ENCODE results near the gene ZNF383. TPM values are rescaled to one million over a fixed set of nuclear protein-coding genes. Genes with fewer than 3 reads are reported as not detected.
"Not testable (repeated sequence)": the region's sequence is repeated elsewhere in the genome, so short reads cannot be mapped to it uniquely, and the experiment has no call there.

ZNF383 gene
- 1 to 10 TPM; 4.6 to 9.6 (median 8.0) TPM for total RNA-seq

DNA sequence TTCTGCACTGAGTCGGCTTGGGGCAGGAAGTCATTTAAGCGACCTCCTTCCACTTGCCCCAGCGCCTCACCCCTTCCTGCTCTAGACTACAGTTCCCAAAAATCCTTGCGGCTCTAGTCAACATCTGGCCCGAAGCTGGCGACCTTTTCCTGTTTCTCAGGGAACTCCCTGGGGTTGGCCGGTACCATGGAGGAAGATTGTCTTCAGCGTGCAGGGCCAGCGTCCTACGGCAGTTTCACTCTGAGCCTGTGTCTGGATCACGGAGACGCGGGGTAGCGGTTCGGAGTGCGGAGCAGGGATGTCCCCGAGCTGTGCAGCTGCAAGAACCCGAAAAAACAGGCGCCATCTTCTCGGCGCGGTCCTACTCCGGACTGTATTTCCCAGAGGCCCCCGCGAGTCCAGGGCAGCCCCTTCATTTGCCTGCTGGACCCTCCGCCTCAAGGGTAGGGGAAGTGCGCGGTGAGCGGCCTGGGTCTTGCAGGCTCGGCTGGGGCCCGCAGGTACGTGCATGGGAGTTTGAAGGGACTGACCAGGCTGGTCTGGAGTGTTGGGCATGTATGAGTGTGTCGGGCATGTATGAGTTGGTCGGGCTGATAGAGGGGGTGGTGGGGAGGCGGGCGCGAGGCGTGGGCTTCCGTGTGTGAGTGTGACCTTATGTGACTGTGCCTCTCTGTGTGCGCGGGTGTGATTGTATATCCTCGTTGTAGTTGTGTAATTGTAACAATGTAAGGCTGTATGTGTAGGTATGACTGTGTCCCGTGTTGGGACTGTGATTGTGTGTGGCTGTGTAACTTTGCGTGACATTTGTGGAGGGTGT lies at the start of gene ZNF383:
ZNF383 (plus strand) TSS at position 440 of the 817 bp plus-strand sequence. CDS start 12,240 bp downstream, outside the sequence.
- H3K27ac ChIP-seq: peak within 1 kb of the TSS; percentile 78 to 96 (median 87)
- peak; percentile 99 for ATAC-seq (ENCODE audit: low FRiP score in 2 of 2)
- peak; percentile 91 to 92 for DNase-seq
- peaks cover 5 to 17% (median 9%) of the 10 kb centered on the region in 4 donors for H3K4me1 ChIP-seq
- 0 to 1% methylated on average over 16 to 31 of the region's 44 CpGs for WGBS, 2 donors
- TF ChIP-seq POLR2A (IDR thresholded peaks at IDR 0.05) (peak in 3 of 4 donors; percentile 33 to 73 (median 46)), EP300 (IDR thresholded peaks at IDR 0.05) (no peak), POLR2AphosphoS5 (IDR thresholded peaks at IDR 0.05) (peak; percentile 44 to 74)
- TF ChIP-seq, protein P1, sequence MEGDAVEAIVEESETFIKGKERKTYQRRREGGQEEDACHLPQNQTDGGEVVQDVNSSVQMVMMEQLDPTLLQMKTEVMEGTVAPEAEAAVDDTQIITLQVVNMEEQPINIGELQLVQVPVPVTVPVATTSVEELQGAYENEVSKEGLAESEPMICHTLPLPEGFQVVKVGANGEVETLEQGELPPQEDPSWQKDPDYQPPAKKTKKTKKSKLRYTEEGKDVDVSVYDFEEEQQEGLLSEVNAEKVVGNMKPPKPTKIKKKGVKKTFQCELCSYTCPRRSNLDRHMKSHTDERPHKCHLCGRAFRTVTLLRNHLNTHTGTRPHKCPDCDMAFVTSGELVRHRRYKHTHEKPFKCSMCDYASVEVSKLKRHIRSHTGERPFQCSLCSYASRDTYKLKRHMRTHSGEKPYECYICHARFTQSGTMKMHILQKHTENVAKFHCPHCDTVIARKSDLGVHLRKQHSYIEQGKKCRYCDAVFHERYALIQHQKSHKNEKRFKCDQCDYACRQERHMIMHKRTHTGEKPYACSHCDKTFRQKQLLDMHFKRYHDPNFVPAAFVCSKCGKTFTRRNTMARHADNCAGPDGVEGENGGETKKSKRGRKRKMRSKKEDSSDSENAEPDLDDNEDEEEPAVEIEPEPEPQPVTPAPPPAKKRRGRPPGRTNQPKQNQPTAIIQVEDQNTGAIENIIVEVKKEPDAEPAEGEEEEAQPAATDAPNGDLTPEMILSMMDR (IDR thresholded peaks at IDR 0.05): peak in 1 of 6 experiments; percentile 8
- no peaks in the 10 kb centered on the region for H3K27me3 ChIP-seq
- peak within 1 kb of the TSS; percentile 55 to 89 (median 73) for H3K4me3 ChIP-seq
- H3K36me3 ChIP-seq: peaks cover 0 to 25% (median 0%) of the 10 kb centered on the region in 4 donors
- peaks cover 0 to 6% (median 4%) of the 10 kb centered on the region in 4 donors for H3K9me3 ChIP-seq

DNA sequence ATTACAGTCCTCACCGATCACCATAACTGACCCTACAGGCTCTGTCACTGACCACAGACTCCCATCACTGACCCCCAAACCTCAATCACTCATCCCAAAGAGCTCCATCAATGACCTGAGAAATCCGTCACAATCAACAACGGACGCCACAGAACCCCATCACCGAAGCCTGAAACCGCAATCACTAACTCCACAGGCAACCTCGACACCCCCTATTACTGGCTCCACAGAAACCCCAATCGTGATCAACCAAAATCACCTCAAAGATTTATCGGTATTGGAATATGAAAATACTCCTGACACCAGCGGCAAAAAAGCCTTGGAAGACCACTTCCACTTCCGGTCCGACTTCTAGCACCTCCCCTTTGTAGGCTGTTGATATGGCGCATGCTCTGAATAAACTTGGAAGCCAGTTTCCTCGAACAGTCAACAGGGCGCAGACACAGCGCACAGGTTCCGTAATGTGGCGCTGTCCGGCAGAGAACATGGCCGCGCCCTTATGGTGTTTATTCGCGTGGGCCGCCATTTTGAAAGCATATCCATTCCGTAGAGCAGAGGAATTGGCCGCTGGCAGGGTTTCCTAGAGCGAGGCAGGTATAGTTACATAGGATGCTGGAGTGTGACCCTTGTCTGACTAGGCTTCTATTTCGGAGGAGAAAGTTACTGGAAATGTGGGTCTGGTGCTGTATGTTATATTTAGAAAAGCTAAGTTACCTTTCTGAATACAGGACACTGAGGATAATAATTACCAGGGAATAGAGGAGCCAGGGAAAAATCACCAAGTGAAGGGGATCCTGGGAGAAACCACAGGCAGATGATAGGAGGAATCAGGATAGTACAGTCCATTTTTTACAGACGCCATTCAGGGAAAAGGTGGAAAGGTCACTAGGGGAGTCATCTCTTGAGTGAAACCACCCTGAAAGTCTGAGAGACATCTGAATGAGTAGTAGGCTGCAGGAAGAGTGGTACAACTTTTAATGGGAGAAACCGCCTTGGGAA lies 45.3 kb upstream of the ZNF383 start, which contains the start of gene ZNF585A:
ZNF585A (minus strand) TSS at position 328 of the 999 bp plus-strand sequence. CDS start 2,785 bp downstream, outside the sequence.
- Histone ChIP-seq H3K27ac (peak within 1 kb of the TSS; percentile 54 to 85 (median 78)), H3K36me3 (peaks cover 3 to 26% (median 21%) of the 10 kb centered on the region in 4 donors), H3K4me1 (peaks cover 8 to 12% (median 10%) of the 10 kb centered on the region in 4 donors), H3K27me3 (no peaks in the 10 kb centered on the region), H3K4me3 (peak within 1 kb of the TSS; percentile 58 to 82 (median 73)), H3K9me3 (peaks cover 4 to 23% (median 20%) of the 10 kb centered on the region in 4 donors)
- peak; percentile 59 to 96 for DNase-seq
- 5 to 6% methylated on average over 30 of the region's 30 CpGs for WGBS, 2 donors
- TF ChIP-seq POLR2AphosphoS5 (IDR thresholded peaks at IDR 0.05) (peak; percentile 64 to 70), EP300 (IDR thresholded peaks at IDR 0.05) (no peak), POLR2A (IDR thresholded peaks at IDR 0.05) (peak in 1 of 4 donors; percentile 50)
- TF ChIP-seq, protein P1 (IDR thresholded peaks at IDR 0.05): peak in 1 of 6 experiments; percentile 20
- peak; percentile 99 to 100 for ATAC-seq (ENCODE audit: low FRiP score in 2 of 2)

DNA sequence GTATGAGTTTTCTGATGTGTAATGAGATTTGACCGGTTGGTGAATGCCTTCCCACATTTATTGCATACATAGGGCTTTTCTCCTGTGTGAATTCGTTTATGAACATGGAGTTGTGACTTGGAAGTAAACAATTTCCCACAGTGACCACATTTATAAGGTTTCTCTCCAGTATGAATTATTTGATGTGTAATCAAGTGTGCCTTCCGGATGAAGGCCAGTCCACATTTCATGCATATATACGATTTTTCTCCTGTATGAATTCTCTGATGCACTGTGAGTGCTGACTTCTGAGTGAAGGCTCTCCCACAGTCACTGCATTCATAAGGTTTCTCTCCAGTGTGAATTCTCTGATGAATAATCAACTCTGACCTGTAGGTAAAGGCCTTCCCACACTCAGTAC lies 31.9 kb upstream of the ZNF383 start:
- 98% methylated on average over 4 of the region's 4 CpGs for WGBS, 2 donors
- H3K36me3 ChIP-seq: peaks cover 20 to 52% (median 40%) of the 10 kb centered on the region in 4 donors
- not testable (repeated sequence) for H3K27me3 ChIP-seq; ATAC-seq (ENCODE audit: low FRiP score in 2 of 2); DNase-seq; H3K4me1 ChIP-seq; H3K27ac ChIP-seq; H3K4me3 ChIP-seq
- H3K9me3 ChIP-seq: peaks cover 68 to 92% (median 89%) of the 10 kb centered on the region in 4 donors

DNA sequence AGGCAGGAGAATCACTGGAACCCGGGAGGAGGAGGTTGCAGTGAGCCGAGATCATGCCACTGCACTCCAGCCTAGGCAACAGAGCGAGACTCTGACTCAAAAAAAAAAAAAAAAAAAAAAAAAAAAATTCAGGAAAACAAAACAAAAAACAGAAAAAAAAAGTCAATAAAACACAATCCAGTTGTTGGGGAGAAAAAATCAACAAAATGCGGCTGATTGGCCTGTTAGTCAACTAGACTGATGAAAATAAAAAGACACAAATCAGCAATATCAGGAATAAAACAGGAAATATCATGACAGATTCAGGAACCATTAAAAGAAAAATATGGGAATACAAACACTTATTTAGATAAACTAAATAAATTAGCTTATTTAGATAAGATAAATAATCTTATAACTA lies 22.8 kb upstream of the ZNF383 start:
- Histone ChIP-seq H3K36me3 (peaks cover 7 to 92% (median 57%) of the 10 kb centered on the region in 4 donors), H3K9me3 (peaks cover 27 to 91% (median 68%) of the 10 kb centered on the region in 4 donors)
- DNase-seq; H3K4me3 ChIP-seq; ATAC-seq (ENCODE audit: low FRiP score in 2 of 2); H3K27ac ChIP-seq; H3K4me1 ChIP-seq; H3K27me3 ChIP-seq: not testable (repeated sequence)
- WGBS, 2 donors: 93 to 96% methylated on average over 3 to 4 of the region's 4 CpGs

DNA sequence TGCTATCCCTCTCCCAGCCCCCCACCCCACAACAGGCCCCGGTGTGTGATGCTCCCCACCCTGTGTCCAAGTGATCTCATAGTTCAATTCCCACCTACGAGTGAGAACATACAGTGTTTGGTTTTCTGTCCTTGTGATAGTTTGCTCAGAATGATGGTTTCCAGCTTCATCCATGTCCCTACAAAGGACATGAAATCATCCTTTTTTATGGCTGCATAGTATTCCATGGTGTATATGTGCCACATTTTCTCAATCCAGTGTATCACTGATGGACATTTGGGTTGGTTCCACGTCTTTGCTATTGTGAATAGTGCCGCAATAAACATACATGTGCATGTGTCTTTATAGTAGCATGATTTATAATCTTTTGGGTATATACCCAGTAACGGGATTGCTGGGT lies 20.9 kb upstream of the ZNF383 start:
- WGBS, 2 donors: 93 to 97% methylated on average over 5 of the region's 5 CpGs
- not testable (repeated sequence) for DNase-seq; H3K27ac ChIP-seq; H3K27me3 ChIP-seq; H3K4me1 ChIP-seq; ATAC-seq (ENCODE audit: low FRiP score in 2 of 2); H3K4me3 ChIP-seq
- Histone ChIP-seq H3K9me3 (peaks cover 27 to 83% (median 52%) of the 10 kb centered on the region in 4 donors), H3K36me3 (peaks cover 7 to 86% (median 52%) of the 10 kb centered on the region in 4 donors)

Measured in upper lobe of left lung (tissue), 6 donors.